SK-N-SH treated with all-trans-retinoic acid at 6 μM for 48 hours (cell line): ENCODE data around the gene PIGZ.

Source experiments
- ATAC-seq: fragments of 200-7000 bp; cut with Tn5 transposase; 3 replicates; pipeline ENCODE4 v1.9.1; 2020; ENCODE audit warnings: mild to moderate bottlenecking, moderate library complexity
- ARNTL ChIP-seq: fragments of 450-650 bp; formaldehyde crosslinking; IDR thresholded peaks from 2 replicates; pipeline ENCODE4 v1.5.0; 2020; ENCODE audit warnings: low read depth, mild to moderate bottlenecking, moderate library complexity, borderline replicate concordance
- BACH2 ChIP-seq: fragments of 250-450 bp; sonication (Bioruptor Pico); IDR thresholded peaks from 2 replicates; pipeline ENCODE4 v1.9.0; 2021; ENCODE audit warnings: mild to moderate bottlenecking, borderline replicate concordance
- CREB5 ChIP-seq: fragments of 250-450 bp; sonication (Bioruptor Pico); IDR thresholded peaks from 2 replicates; pipeline ENCODE4 v1.5.1; 2020; ENCODE audit warnings: low read depth, mild to moderate bottlenecking, moderate library complexity
- CSDC2 ChIP-seq: fragments of 250-450 bp; sonication (Bioruptor Pico); IDR thresholded peaks from 2 replicates; pipeline ENCODE4 v1.5.0; 2020; ENCODE audit warnings: mild to moderate bottlenecking, moderate library complexity
- ESRRG ChIP-seq: fragments of 250-450 bp; sonication (Bioruptor Pico); IDR thresholded peaks from 2 replicates; pipeline ENCODE4 v1.6.1; 2021; ENCODE audit warnings: mild to moderate bottlenecking
- GLIS3 ChIP-seq: fragments of 250-450 bp; sonication (Bioruptor Pico); IDR thresholded peaks from 2 replicates; pipeline ENCODE4 v1.5.0; 2020; ENCODE audit warnings: mild to moderate bottlenecking, moderate library complexity
- ISL1 ChIP-seq: fragments of 250-450 bp; sonication (Bioruptor Pico); IDR thresholded peaks from 2 replicates; pipeline ENCODE4 v2.1.2; 2022; ENCODE audit warnings: mild to moderate bottlenecking, moderate library complexity
- OSR1 ChIP-seq: fragments of 250-450 bp; sonication (Bioruptor Pico); IDR thresholded peaks from 2 replicates; pipeline ENCODE4 v1.8.0; 2022; ENCODE audit warnings: moderate library complexity, mild to moderate bottlenecking, inconsistent platforms
- PATZ1 ChIP-seq: fragments of 250-450 bp; sonication (Bioruptor Pico); IDR thresholded peaks from 2 replicates; pipeline ENCODE4 v1.8.0; 2020; ENCODE audit warnings: mild to moderate bottlenecking, moderate library complexity, borderline replicate concordance
- POU6F1 ChIP-seq: fragments of 250-450 bp; sonication (Bioruptor Pico); IDR thresholded peaks from 2 replicates; pipeline ENCODE4 v1.8.0; 2021; ENCODE audit warnings: low read depth, mild to moderate bottlenecking, moderate library complexity, borderline replicate concordance
- PPARA ChIP-seq: fragments of 250-450 bp; sonication (Bioruptor Pico); IDR thresholded peaks from 2 replicates; pipeline ENCODE4 v1.5.0; 2020; ENCODE audit warnings: mild to moderate bottlenecking, borderline replicate concordance
- RARB ChIP-seq: fragments of 250-450 bp; sonication (Bioruptor Pico); IDR thresholded peaks from 2 replicates; pipeline ENCODE4 v1.8.0; 2021; ENCODE audit warnings: mild to moderate bottlenecking, moderate library complexity
- SNAI2 ChIP-seq: fragments of 250-450 bp; sonication (Bioruptor Pico); IDR thresholded peaks from 2 replicates; pipeline ENCODE4 v1.5.0; 2020; ENCODE audit warnings: mild to moderate bottlenecking, moderate library complexity
- TOX ChIP-seq: fragments of 250-450 bp; sonication (Bioruptor Pico); IDR thresholded peaks from 2 replicates; pipeline ENCODE4 v1.8.0; 2021; ENCODE audit warnings: mild to moderate bottlenecking, moderate library complexity, borderline replicate concordance
- ZFP3 ChIP-seq: fragments of 250-450 bp; sonication (Bioruptor Pico); IDR thresholded peaks from 2 replicates; pipeline ENCODE4 v1.5.0; 2020; ENCODE audit warnings: mild to moderate bottlenecking, moderate library complexity
- ZFP30 ChIP-seq: fragments of 450-650 bp; formaldehyde crosslinking; IDR thresholded peaks from 2 replicates; pipeline ENCODE4 v1.5.0; 2022; ENCODE audit warnings: mild to moderate bottlenecking, moderate library complexity
- ZNF565 ChIP-seq: fragments of 450-650 bp; formaldehyde crosslinking; conservative IDR thresholded peaks from 2 replicates; pipeline ENCODE4 v1.5.0; 2020; ENCODE audit warnings: low read depth, mild to moderate bottlenecking, moderate library complexity
- ZNF70 ChIP-seq: fragments of 450-650 bp; formaldehyde crosslinking; IDR thresholded peaks from 2 replicates; pipeline ENCODE4 v1.5.0; 2020; ENCODE audit warnings: mild to moderate bottlenecking, moderate library complexity
- ZNF8 ChIP-seq: fragments of 450-650 bp; formaldehyde crosslinking; IDR thresholded peaks from 2 replicates; pipeline ENCODE4 v1.5.0; 2020; ENCODE audit warnings: mild to moderate bottlenecking, moderate library complexity

The PIGZ gene

GRCh38 chr3:196902296-196902695, 66.3 kb downstream of the PIGZ start:
- no peak for ATAC-seq
- no peak for TF ChIP-seq GLIS3
- TF ChIP-seq ARNTL (CRISPR knock-in tag), result no peak
- TF ChIP-seq CREB5 (CRISPR knock-in tag), result no peak
- no peak for TF ChIP-seq ZNF70 (CRISPR knock-in tag)
- TF ChIP-seq ESRRG, result no peak
- TF ChIP-seq ZNF565, result no peak
- TF ChIP-seq OSR1 (CRISPR knock-in tag), result no peak
- TF ChIP-seq TOX (CRISPR knock-in tag), result no peak
- no peak for TF ChIP-seq PPARA (CRISPR knock-in tag)
- TF ChIP-seq PATZ1 (CRISPR knock-in tag), result no peak
- TF ChIP-seq RARB (CRISPR knock-in tag), result no peak
- no peak for TF ChIP-seq ZNF8
- TF ChIP-seq ZFP3, result no peak
- no peak for TF ChIP-seq ISL1 (CRISPR knock-in tag)
- no peak for TF ChIP-seq ZFP30 (CRISPR knock-in tag)
- TF ChIP-seq POU6F1 (CRISPR knock-in tag), result no peak
- no peak for TF ChIP-seq SNAI2
- no peak for TF ChIP-seq BACH2
- TF ChIP-seq CSDC2 (CRISPR knock-in tag), result no peak
- TF ChIP-seq, all 23 proteins: peak for 0

GRCh38 chr3:196901768-196902167, 66.9 kb downstream of the PIGZ start:
- TF ChIP-seq PATZ1 (CRISPR knock-in tag) (no peak), OSR1 (CRISPR knock-in tag) (no peak), PPARA (CRISPR knock-in tag) (no peak), POU6F1 (CRISPR knock-in tag) (no peak), RARB (CRISPR knock-in tag) (no peak), ARNTL (CRISPR knock-in tag) (no peak), SNAI2 (no peak), ZFP3 (no peak)
- TF ChIP-seq, all 23 proteins: peak for 0
- no peak for ATAC-seq
